Nephron progenitor cell (in vitro differentiated cells): ENCODE data around the gene CHPF2.

Experiments used
- DNase-seq: peaks from one replicate; pipeline ENCODE4 v3.0.0; 2021
- H3K27ac Mint-ChIP-seq: 2 replicates; pipeline ENCODE4 v1.8.0; 2021; ENCODE audit warnings: mild to moderate bottlenecking, moderate library complexity, mixed read lengths
- H3K27me3 Mint-ChIP-seq: 2 replicates; pipeline ENCODE4 v1.8.0; 2021; ENCODE audit warnings: mild to moderate bottlenecking, low read depth, mixed read lengths; ENCODE audit not compliant: poor library complexity
- H3K36me3 Mint-ChIP-seq: 2 replicates; pipeline ENCODE4 v1.8.0; 2021; ENCODE audit warnings: low read depth, mixed read lengths
- H3K4me1 Mint-ChIP-seq: 2 replicates; pipeline ENCODE4 v1.8.0; 2021; ENCODE audit warnings: mixed read lengths
- H3K4me3 Mint-ChIP-seq: 2 replicates; pipeline ENCODE4 v1.8.0; 2021; ENCODE audit warnings: mild to moderate bottlenecking, moderate library complexity, mixed read lengths
- H3K9me3 Mint-ChIP-seq: 2 replicates; pipeline ENCODE4 v1.8.0; 2021; ENCODE audit warnings: mild to moderate bottlenecking, moderate library complexity, mixed read lengths
- TF ChIP-seq, protein P1 (sequence below): fragments of 200-600 bp; sonication (generic); IDR thresholded peaks from 2 replicates; pipeline ENCODE4 v1.5.0; 2021; ENCODE audit warnings: antibody characterized with exemption

CHPF2 gene

DNA sequence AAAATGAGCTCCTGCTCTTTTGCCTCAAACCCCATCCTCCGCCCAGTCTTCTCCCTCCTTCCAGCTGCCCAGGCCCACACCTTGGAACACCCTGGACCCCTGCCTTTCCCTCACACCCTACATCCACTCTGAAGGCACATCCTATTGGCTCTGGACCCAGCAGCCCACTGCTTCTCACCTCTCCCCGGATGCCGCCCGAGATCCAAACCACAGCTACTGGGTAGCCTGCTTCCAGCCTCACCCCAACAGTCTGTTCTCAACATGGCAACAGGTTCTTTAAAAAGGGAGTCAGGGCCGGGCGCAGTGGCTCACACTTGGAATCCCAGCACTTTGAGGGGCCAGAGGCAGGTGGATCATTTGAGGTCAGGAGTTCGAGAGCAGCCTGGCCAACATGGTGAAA lies 25.7 kb downstream of the CHPF2 start:
- Mint-ChIP-seq H3K27ac (no peak overlapping the region), H3K36me3 (no peaks in the 10 kb centered on the region), H3K4me3 (no peak overlapping the region), H3K4me1 (peaks cover 36% of the 10 kb centered on the region), H3K27me3 (peaks cover 77% of the 10 kb centered on the region), H3K9me3 (no peaks in the 10 kb centered on the region)
- TF ChIP-seq, protein P1, sequence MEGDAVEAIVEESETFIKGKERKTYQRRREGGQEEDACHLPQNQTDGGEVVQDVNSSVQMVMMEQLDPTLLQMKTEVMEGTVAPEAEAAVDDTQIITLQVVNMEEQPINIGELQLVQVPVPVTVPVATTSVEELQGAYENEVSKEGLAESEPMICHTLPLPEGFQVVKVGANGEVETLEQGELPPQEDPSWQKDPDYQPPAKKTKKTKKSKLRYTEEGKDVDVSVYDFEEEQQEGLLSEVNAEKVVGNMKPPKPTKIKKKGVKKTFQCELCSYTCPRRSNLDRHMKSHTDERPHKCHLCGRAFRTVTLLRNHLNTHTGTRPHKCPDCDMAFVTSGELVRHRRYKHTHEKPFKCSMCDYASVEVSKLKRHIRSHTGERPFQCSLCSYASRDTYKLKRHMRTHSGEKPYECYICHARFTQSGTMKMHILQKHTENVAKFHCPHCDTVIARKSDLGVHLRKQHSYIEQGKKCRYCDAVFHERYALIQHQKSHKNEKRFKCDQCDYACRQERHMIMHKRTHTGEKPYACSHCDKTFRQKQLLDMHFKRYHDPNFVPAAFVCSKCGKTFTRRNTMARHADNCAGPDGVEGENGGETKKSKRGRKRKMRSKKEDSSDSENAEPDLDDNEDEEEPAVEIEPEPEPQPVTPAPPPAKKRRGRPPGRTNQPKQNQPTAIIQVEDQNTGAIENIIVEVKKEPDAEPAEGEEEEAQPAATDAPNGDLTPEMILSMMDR, result no peak
- DNase-seq, result no peak

DNA sequence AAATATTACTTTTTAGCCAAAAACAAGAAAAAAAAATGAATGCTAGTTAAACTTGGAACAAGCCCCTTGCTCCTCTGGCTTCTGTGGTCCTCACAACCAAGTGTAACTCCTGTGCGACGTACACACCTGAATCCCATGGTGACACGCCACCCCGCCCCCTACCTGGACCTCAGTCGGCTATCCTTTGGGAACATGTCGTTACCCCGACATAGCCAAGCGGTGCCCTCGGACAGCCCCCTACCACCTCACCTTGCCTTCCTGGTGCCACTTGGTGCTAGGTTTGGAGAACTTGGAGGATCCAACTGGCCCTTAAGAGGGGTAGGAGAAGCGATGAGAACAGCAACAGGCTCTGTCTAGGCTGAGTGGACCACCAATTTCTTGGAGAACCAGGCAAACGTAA lies 28.2 kb downstream of the CHPF2 start:
- H3K4me1 Mint-ChIP-seq, result peaks cover 12% of the 10 kb centered on the region
- H3K36me3 Mint-ChIP-seq, result no peaks in the 10 kb centered on the region
- H3K27ac Mint-ChIP-seq, result no peak overlapping the region
- H3K4me3 Mint-ChIP-seq, result no peak overlapping the region
- H3K27me3 Mint-ChIP-seq, result peaks cover 74% of the 10 kb centered on the region
- H3K9me3 Mint-ChIP-seq, result no peaks in the 10 kb centered on the region
- TF ChIP-seq, protein P1, result no peak
- no peak for DNase-seq

DNA sequence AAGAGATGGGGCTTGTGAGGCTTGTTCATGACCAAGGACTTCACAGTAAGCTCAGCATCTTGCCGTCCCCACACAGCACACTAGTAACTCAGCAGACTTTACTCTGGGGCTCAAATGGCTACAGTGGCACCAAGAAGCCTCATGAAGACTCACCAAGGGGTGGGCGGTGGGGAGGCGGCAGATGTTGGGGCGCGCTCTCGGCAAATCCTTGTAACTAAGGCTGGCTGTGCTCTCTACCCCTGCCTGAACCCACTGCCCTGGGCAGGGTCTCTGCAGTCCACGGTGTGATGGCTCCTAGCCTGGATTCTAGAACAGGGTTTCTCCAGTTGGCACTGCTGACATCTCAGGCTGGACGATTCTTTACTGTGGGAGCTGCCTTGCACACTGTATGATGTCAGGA lies 28.6 kb downstream of the CHPF2 start:
- DNase-seq, result no peak
- H3K4me1 Mint-ChIP-seq, result peaks cover 8% of the 10 kb centered on the region
- H3K27ac Mint-ChIP-seq, result no peak overlapping the region
- TF ChIP-seq, protein P1, result no peak
- no peaks in the 10 kb centered on the region for H3K36me3 Mint-ChIP-seq
- peaks cover 70% of the 10 kb centered on the region for H3K27me3 Mint-ChIP-seq
- H3K9me3 Mint-ChIP-seq, result no peaks in the 10 kb centered on the region
- no peak overlapping the region for H3K4me3 Mint-ChIP-seq

DNA sequence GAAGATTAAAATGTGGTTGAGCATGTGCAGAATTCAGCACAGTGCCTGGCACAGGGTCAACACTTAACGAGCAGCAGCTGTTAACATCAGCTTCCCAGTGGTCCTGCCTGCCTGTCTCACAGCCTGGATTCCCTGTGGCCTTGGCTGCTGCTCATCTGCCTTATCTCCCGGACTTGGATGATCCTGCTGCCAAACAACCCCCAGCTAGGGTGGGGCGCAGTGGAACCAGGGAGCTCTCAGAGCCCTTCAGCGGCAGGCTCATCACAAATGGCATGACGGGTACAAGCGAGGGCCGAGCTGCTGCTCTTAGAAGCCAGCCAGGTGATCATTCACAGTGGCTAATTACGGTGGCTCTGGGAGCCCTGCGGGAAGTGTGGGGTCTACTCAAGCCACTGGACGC lies 29.2 kb downstream of the CHPF2 start:
- no peaks in the 10 kb centered on the region for H3K9me3 Mint-ChIP-seq
- no peak for DNase-seq
- H3K4me3 Mint-ChIP-seq, result no peak overlapping the region
- peaks cover 5% of the 10 kb centered on the region for H3K4me1 Mint-ChIP-seq
- H3K36me3 Mint-ChIP-seq, result no peaks in the 10 kb centered on the region
- TF ChIP-seq, protein P1, result no peak
- peaks cover 65% of the 10 kb centered on the region for H3K27me3 Mint-ChIP-seq
- no peak overlapping the region for H3K27ac Mint-ChIP-seq

DNA sequence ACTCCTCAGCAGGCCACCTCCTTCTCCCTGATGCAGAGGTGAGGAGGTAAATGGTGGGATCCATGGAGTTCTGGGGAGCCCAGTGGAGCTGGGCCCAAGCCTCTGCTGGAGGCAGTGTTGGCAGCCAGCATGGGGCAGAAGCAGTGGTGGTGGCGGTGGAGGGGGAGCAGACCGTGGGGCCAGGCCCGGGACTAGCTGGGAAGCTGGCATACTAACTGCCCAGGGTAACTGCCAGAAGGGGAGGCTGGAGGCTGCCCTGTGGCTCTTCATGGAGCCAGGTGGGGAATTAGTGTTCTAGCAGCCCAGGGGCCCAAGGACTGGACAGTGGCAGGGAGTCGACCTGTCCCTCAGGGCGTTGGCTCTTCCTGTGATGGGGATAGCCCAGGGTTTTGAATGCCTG lies 32.3 kb downstream of the CHPF2 start:
- Mint-ChIP-seq H3K27me3 (peaks cover 43% of the 10 kb centered on the region), H3K36me3 (no peaks in the 10 kb centered on the region)

DNA sequence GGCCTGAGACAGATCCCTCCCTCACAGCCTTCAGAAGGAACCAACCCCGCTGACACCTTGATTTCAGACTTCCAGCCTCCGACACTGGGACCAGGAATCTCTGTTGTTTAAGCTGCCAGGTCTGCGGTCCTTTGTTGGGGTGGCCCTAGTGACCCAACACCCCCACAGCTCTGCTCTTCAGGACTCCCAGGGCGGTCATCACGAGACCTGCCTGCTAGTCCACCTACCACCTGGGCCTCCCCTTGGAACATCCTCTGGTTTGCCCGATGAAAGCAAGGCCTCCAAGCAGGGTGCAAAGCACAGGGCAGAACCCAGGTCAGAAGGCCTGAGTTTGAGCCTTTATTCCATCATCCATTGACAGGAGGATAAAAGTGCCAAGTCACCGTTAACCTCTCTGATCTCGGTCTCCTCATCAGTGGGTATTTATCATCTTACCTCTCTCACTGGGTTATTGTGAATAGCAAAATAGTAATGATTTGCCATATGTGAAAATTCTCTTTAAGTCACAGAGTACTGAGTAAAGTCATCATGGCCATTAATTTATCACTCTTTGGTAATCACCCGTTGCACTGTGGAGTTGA lies 33.2 kb downstream of the CHPF2 start:
- Mint-ChIP-seq H3K27me3 (peaks cover 37% of the 10 kb centered on the region), H3K9me3 (no peaks in the 10 kb centered on the region), H3K4me1 (no peaks in the 10 kb centered on the region), H3K36me3 (no peaks in the 10 kb centered on the region), H3K27ac (no peak overlapping the region), H3K4me3 (no peak overlapping the region)
- TF ChIP-seq, protein P1, result no peak
- no peak for DNase-seq

More for the DNA sequence above, 32.3 kb downstream of the CHPF2 start:
- no peak for DNase-seq
- Mint-ChIP-seq H3K9me3 (no peaks in the 10 kb centered on the region), H3K4me3 (no peak overlapping the region), H3K4me1 (no peaks in the 10 kb centered on the region), H3K27ac (no peak overlapping the region)
- TF ChIP-seq, protein P1, result no peak
